Natural killer cell (primary cell): ENCODE results near the gene TCHP. TPM values are rescaled to one million over a fixed set of nuclear protein-coding genes. Genes with fewer than 3 reads are reported as not detected.

Experiments
- ATAC-seq, 3 donors: fragments of 150-1000 bp in 2 of 3; fragments of 200-7000 bp in 1 of 3; cut with Tn5 transposase; 1 replicate in 1 of 3; 2 replicates in 2 of 3; pipeline ENCODE4 v1.10.0; 2021; ENCODE audit warnings: mild to moderate bottlenecking in 2 of 3, moderate library complexity in 2 of 3
- DNase-seq, 2 donors: peaks; one replicate each; pipeline versions ENCODE4 v3.0.0 to v3.0.0-alpha.2; 2013 to 2021; ENCODE audit warnings: mixed read lengths in 1 of 2
- H3K27ac ChIP-seq: one replicate; pipeline ENCODE4 v1.5.1; 2013; ENCODE audit warnings: mild to moderate bottlenecking, low read length
- H3K27me3 ChIP-seq: one replicate; pipeline ENCODE4 v1.6.1; 2013; ENCODE audit warnings: low read length; ENCODE audit not compliant: control insufficient read depth, insufficient read depth
- H3K36me3 ChIP-seq: one replicate; pipeline ENCODE4 v1.6.1; 2013; ENCODE audit warnings: low read length; ENCODE audit not compliant: control insufficient read depth, insufficient read depth
- H3K4me1 ChIP-seq: one replicate; pipeline ENCODE4 v1.6.1; 2013; ENCODE audit warnings: low read length; ENCODE audit not compliant: control insufficient read depth, insufficient read depth
- H3K4me3 ChIP-seq: one replicate; pipeline ENCODE4 v1.5.1; 2013; ENCODE audit warnings: low read length
- H3K9me3 ChIP-seq: one replicate; pipeline ENCODE4 v1.6.1; 2013; ENCODE audit warnings: low read length; ENCODE audit not compliant: control insufficient read depth, insufficient read depth
- H3K27ac Mint-ChIP-seq, 2 donors: one replicate each; pipeline ENCODE4 v1.8.0; 2022; ENCODE audit warnings: mild to moderate bottlenecking in 2 of 2, mixed read lengths in 2 of 2, moderate library complexity in 1 of 2
- H3K27me3 Mint-ChIP-seq, 2 donors: one replicate each; pipeline ENCODE4 v1.8.0; 2022; ENCODE audit warnings: low read depth in 2 of 2, mixed read lengths in 2 of 2
- H3K36me3 Mint-ChIP-seq: one replicate; pipeline ENCODE4 v1.8.0; 2022; ENCODE audit warnings: mixed read lengths
- H3K4me1 Mint-ChIP-seq, 2 donors: one replicate each; pipeline ENCODE4 v1.8.0; 2022; ENCODE audit warnings: mixed read lengths in 2 of 2
- H3K4me3 Mint-ChIP-seq: one replicate; pipeline ENCODE4 v1.8.0; 2022; ENCODE audit warnings: mild to moderate bottlenecking, moderate library complexity, mixed read lengths
- H3K9me3 Mint-ChIP-seq, 2 donors: one replicate each; pipeline ENCODE4 v1.8.0; 2022; ENCODE audit warnings: mixed read lengths in 2 of 2
- WGBS: methylation state at CpG from one replicate; pipeline ENCODE4 v1.1.7; 2013; ENCODE audit warnings: missing lambda C conversion rate; ENCODE audit not compliant: insufficient coverage; 5-methylcytosine and 5-hydroxymethylcytosine counted together
- intact Hi-C: fragments of 100-400 bp; cut with micrococcal nuclease; formaldehyde crosslinking; loops from one replicate; pipeline ENCODE4 v1.14.2; 2022
- total RNA-seq, 4 donors: library from RNA; stranded (reverse); fragments of 120-200 nt in 1 of 4; gene quantifications; one replicate each; pipeline versions ENCODE4 v1.2.3 to v1.2.4, GENCODE V29; 2013 to 2022
- TF ChIP-seq, protein P1 (sequence below): fragments of 200-600 bp; IDR thresholded peaks from one replicate; pipeline ENCODE4 v1.8.0; 2022; ENCODE audit warnings: antibody characterized with exemption

TCHP gene
- total RNA-seq, 3 donors from 2014 or later (not counting 1 experiment from before 2014, with no cell fraction given) = 33.7 to 42.5 (median 38.7) TPM

DNA sequence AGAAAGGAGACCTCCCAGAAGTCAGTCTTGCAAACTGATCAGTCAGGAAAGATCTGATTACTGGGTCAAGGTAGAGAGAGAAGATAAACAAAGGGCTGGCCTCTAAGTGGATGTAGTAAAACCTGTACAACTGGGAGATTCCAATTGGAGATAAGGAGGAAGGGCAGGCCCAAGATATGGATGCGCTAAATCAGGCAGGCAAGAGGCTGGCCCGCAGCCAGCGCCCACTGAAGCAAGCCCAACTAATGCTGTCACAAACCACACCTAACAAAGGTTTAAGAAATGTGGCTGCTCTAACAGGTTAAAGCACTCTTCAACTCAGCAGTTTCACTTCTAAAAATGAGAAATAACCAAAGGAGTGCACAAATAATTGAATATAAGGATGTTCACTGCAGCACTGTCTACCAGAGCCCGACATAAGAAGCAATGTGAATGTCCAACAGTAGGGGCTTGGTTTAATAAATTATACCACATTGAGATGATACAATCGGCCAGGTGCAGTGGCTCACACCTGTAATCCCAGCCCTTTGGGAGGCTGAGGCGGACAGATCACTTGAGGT lies 24.4 kb upstream of the TCHP start:
- H3K27me3 Mint-ChIP-seq = no peaks in the 10 kb centered on the region
- TF ChIP-seq, protein P1, sequence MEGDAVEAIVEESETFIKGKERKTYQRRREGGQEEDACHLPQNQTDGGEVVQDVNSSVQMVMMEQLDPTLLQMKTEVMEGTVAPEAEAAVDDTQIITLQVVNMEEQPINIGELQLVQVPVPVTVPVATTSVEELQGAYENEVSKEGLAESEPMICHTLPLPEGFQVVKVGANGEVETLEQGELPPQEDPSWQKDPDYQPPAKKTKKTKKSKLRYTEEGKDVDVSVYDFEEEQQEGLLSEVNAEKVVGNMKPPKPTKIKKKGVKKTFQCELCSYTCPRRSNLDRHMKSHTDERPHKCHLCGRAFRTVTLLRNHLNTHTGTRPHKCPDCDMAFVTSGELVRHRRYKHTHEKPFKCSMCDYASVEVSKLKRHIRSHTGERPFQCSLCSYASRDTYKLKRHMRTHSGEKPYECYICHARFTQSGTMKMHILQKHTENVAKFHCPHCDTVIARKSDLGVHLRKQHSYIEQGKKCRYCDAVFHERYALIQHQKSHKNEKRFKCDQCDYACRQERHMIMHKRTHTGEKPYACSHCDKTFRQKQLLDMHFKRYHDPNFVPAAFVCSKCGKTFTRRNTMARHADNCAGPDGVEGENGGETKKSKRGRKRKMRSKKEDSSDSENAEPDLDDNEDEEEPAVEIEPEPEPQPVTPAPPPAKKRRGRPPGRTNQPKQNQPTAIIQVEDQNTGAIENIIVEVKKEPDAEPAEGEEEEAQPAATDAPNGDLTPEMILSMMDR = no peak
- intact Hi-C loops = no loop called here
- Histone ChIP-seq H3K36me3 (peaks cover 7% of the 10 kb centered on the region), H3K9me3 (no peaks in the 10 kb centered on the region), H3K4me1 (peaks cover 38% of the 10 kb centered on the region), H3K27ac (no peak overlapping the region), H3K27me3 (no peaks in the 10 kb centered on the region), H3K4me3 (no peak overlapping the region)
- 58% methylated on average over 6 of the region's 6 CpGs for WGBS
- H3K36me3 Mint-ChIP-seq = no peaks in the 10 kb centered on the region
- H3K4me3 Mint-ChIP-seq = peak overlapping the region; percentile 1
- H3K9me3 Mint-ChIP-seq = no peaks in the 10 kb centered on the region
- no peak for DNase-seq
- H3K4me1 Mint-ChIP-seq = peaks cover 57 to 62% of the 10 kb centered on the region in 2 donors
- peak overlapping the region; percentile 60 to 78 for H3K27ac Mint-ChIP-seq
- no peak for ATAC-seq

DNA sequence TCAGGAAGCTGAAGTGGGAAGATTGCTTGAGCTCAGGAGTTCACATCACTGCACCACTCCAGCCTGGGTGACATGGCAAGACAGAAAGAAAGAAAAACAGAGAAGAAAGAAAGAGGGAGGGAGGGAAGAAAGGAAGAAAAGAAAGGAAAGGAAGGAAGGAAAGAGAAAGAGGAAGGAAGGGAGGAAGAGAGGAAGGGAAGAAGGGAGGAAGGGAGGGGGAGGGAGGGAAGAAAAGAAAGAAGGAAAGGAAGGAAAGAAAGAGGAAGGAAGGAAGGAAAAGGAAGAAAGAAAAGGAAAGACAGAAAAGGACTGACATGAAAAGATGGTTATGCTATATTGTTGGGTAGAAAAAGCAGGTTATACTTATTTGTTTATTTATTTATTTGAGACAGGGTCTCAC lies 23.7 kb upstream of the TCHP start:
- Histone ChIP-seq H3K27ac (no peak overlapping the region), H3K9me3 (no peaks in the 10 kb centered on the region), H3K27me3 (no peaks in the 10 kb centered on the region), H3K4me1 (peaks cover 42% of the 10 kb centered on the region), H3K36me3 (peaks cover 7% of the 10 kb centered on the region), H3K4me3 (no peak overlapping the region)
- intact Hi-C loops = no loop called here
- no peak for ATAC-seq
- Mint-ChIP-seq H3K4me3 (no peak overlapping the region), H3K27ac (peak overlapping the region; percentile 60 to 78), H3K36me3 (no peaks in the 10 kb centered on the region), H3K9me3 (no peaks in the 10 kb centered on the region), H3K27me3 (no peaks in the 10 kb centered on the region), H3K4me1 (peaks cover 62 to 68% of the 10 kb centered on the region in 2 donors)
- DNase-seq = no peak
- TF ChIP-seq, protein P1 = no peak

- WGBS = 77% methylated on average over 8 of the region's 10 CpGs
- H3K9me3 ChIP-seq = no peaks in the 10 kb centered on the region
- DNase-seq (no peak), ATAC-seq (no peak)
- H3K36me3 ChIP-seq = no peaks in the 10 kb centered on the region
- H3K4me3 ChIP-seq = no peak overlapping the region
- no peaks in the 10 kb centered on the region for H3K27me3 ChIP-seq
- H3K4me1 ChIP-seq = peaks cover 42% of the 10 kb centered on the region
- H3K36me3 Mint-ChIP-seq = no peaks in the 10 kb centered on the region
- no peak overlapping the region for H3K27ac ChIP-seq
- intact Hi-C loops = no loop called here
- TF ChIP-seq, protein P1 = no peak
- peak overlapping the region; percentile 50 for H3K4me3 Mint-ChIP-seq
- H3K27ac Mint-ChIP-seq = peak overlapping the region; percentile 80 to 97
- H3K9me3 Mint-ChIP-seq = no peaks in the 10 kb centered on the region
- no peaks in the 10 kb centered on the region for H3K27me3 Mint-ChIP-seq
- peaks cover 65% of the 10 kb centered on the region in 2 donors for H3K4me1 Mint-ChIP-seq
These were observed 22.4 kb upstream of the TCHP start for GRCh38 chr12:109877504-109878246.
